ENCODE results near the gene AATK. TPM values are rescaled to one million over a fixed set of nuclear protein-coding genes. Genes with fewer than 3 reads are reported as not detected.

AATK gene
- total RNA-seq, 1 donor from 2014 or later, result 0.67 TPM

GRCh38 chr17:81136366-81136765 is 29.7 kb downstream of the AATK start:
- Mint-ChIP-seq H3K4me3 (ENCODE audit: unreplicated experiment) (no peak overlapping the region), H3K27me3 (ENCODE audit: low read depth) (peaks cover 4% of the 10 kb centered on the region), H3K4me1 (ENCODE audit: low read depth) (no peaks in the 10 kb centered on the region), H3K36me3 (ENCODE audit: low read depth) (no peaks in the 10 kb centered on the region), H3K9me3 (ENCODE audit: low read depth) (no peaks in the 10 kb centered on the region), H3K27ac (ENCODE audit: unreplicated experiment) (no peak overlapping the region)
- DNase-seq (ENCODE audit: low spot score), result no peak
- TF ChIP-seq CTCF (IDR thresholded peaks at IDR 0.05), result no peak

GRCh38 chr17:81135505-81136278 is 30.3 kb downstream of the AATK start:
- Mint-ChIP-seq H3K36me3 (ENCODE audit: low read depth) (no peaks in the 10 kb centered on the region), H3K4me3 (ENCODE audit: unreplicated experiment) (no peak overlapping the region), H3K4me1 (ENCODE audit: low read depth) (no peaks in the 10 kb centered on the region), H3K27ac (ENCODE audit: unreplicated experiment) (no peak overlapping the region), H3K9me3 (ENCODE audit: low read depth) (no peaks in the 10 kb centered on the region), H3K27me3 (ENCODE audit: low read depth) (peaks cover 4% of the 10 kb centered on the region)
- no peak for DNase-seq (ENCODE audit: low spot score)
- no peak for TF ChIP-seq CTCF (IDR thresholded peaks at IDR 0.05)

- H3K27me3 Mint-ChIP-seq (ENCODE audit: low read depth), result peaks cover 4% of the 10 kb centered on the region
- no peaks in the 10 kb centered on the region for H3K9me3 Mint-ChIP-seq (ENCODE audit: low read depth)
- H3K27ac Mint-ChIP-seq (ENCODE audit: unreplicated experiment), result no peak overlapping the region
- no peaks in the 10 kb centered on the region for H3K4me1 Mint-ChIP-seq (ENCODE audit: low read depth)
- no peaks in the 10 kb centered on the region for H3K36me3 Mint-ChIP-seq (ENCODE audit: low read depth)
- H3K4me3 Mint-ChIP-seq (ENCODE audit: unreplicated experiment), result no peak overlapping the region
- TF ChIP-seq CTCF (IDR thresholded peaks at IDR 0.05), result no peak
- DNase-seq (ENCODE audit: low spot score), result no peak
These were observed 31.8 kb downstream of the AATK start for GRCh38 chr17:81134064-81134781.

- DNase-seq (ENCODE audit: low spot score), result no peak
- Mint-ChIP-seq H3K9me3 (ENCODE audit: low read depth) (no peaks in the 10 kb centered on the region), H3K36me3 (ENCODE audit: low read depth) (no peaks in the 10 kb centered on the region), H3K27me3 (ENCODE audit: low read depth) (peaks cover 4% of the 10 kb centered on the region), H3K4me3 (ENCODE audit: unreplicated experiment) (no peak overlapping the region), H3K4me1 (ENCODE audit: low read depth) (no peaks in the 10 kb centered on the region), H3K27ac (ENCODE audit: unreplicated experiment) (no peak overlapping the region)
- TF ChIP-seq CTCF (IDR thresholded peaks at IDR 0.05), result no peak
These were observed 33.0 kb downstream of the AATK start for GRCh38 chr17:81132770-81133723.

GRCh38 chr17:81132197-81132540 is 33.9 kb downstream of the AATK start:
- DNase-seq (ENCODE audit: low spot score), result no peak
- peaks cover 4% of the 10 kb centered on the region for H3K27me3 Mint-ChIP-seq (ENCODE audit: low read depth)
- no peaks in the 10 kb centered on the region for H3K9me3 Mint-ChIP-seq (ENCODE audit: low read depth)
- H3K36me3 Mint-ChIP-seq (ENCODE audit: low read depth), result no peaks in the 10 kb centered on the region
- no peaks in the 10 kb centered on the region for H3K4me1 Mint-ChIP-seq (ENCODE audit: low read depth)
- no peak overlapping the region for H3K4me3 Mint-ChIP-seq (ENCODE audit: unreplicated experiment)
- no peak overlapping the region for H3K27ac Mint-ChIP-seq (ENCODE audit: unreplicated experiment)
- no peak for TF ChIP-seq CTCF (IDR thresholded peaks at IDR 0.05)
